Measurements from ENCODE around the gene LDHAL6B.

DNA sequence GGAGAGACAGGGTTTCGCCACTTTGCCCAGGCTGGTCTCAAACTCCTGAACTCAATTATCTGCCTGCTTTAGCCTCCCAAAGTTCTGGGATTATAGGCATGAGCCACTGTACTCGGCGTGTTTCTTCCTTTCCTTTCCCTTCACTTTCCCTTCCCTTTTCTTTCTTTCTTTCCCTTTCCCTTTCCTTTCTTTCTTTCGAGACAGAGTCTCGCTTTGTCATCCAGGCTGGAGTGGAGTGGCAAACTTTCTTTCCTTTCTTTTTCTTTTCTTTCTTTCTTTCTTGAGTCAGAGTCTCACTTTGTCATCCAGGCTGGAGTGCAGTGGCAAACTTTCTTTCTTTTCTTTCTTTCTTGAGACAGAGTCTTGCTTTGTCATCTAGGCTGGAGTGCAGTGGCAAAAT, 17.4 kb upstream of the LDHAL6B start:
- TF ChIP-seq POLR2AphosphoS5 (IDR thresholded peaks at IDR 0.05; ENCODE audit: low read depth, low read length) (no peak), POLR2A (IDR thresholded peaks at IDR 0.05; ENCODE audit: low read depth, low read length) (no peak), SPI1 (IDR thresholded peaks at IDR 0.05; ENCODE audit: low read depth, low read length) (no peak)
